CD4-positive, alpha-beta T cell treated with Interleukin-15 for 1 hour (primary cell): ENCODE measurements around the gene CYP27C1.

Experiments
- DNase-seq: peaks from one replicate; pipeline ENCODE4 v3.0.0-alpha.2; 2020

Gene CYP27C1

GRCh38 chr2:127191331-127192219 is 28.5 kb downstream of the CYP27C1 start:
- DNase-seq = no peak

GRCh38 chr2:127188797-127189196 is 31.3 kb downstream of the CYP27C1 start:
- DNase-seq = no peak

- no peak for DNase-seq
Observed at GRCh38 chr2:127187831-127188230, 32.3 kb downstream of the CYP27C1 start.

GRCh38 chr2:127187081-127187775 is 32.9 kb downstream of the CYP27C1 start:
- DNase-seq = no peak

GRCh38 chr2:127185705-127186104 is 34.4 kb downstream of the CYP27C1 start:
- DNase-seq = no peak

- no peak for DNase-seq
Observed at GRCh38 chr2:127185093-127185492, 35.0 kb downstream of the CYP27C1 start.

- no peak for DNase-seq
Observed at GRCh38 chr2:127183771-127184170, 36.3 kb downstream of the CYP27C1 start.

- DNase-seq = no peak
Observed at GRCh38 chr2:127182626-127183458, 37.3 kb downstream of the CYP27C1 start.

- no peak for DNase-seq
Observed at GRCh38 chr2:127181851-127182250, 38.2 kb downstream of the CYP27C1 start.

GRCh38 chr2:127179766-127180165 is 40.3 kb downstream of the CYP27C1 start:
- no peak for DNase-seq

GRCh38 chr2:127177617-127178263 is 42.4 kb downstream of the CYP27C1 start:
- no peak for DNase-seq

- DNase-seq = peak; percentile 29
Observed at GRCh38 chr2:127176371-127177311, 43.5 kb downstream of the CYP27C1 start.

- DNase-seq = no peak
Observed at GRCh38 chr2:127175751-127176354, 44.2 kb downstream of the CYP27C1 start.

GRCh38 chr2:127175041-127175721 is 44.9 kb downstream of the CYP27C1 start:
- no peak for DNase-seq

GRCh38 chr2:127174640-127175039 is 45.5 kb downstream of the CYP27C1 start:
- DNase-seq = no peak

- no peak for DNase-seq
Observed at GRCh38 chr2:127174136-127174535, 46.0 kb downstream of the CYP27C1 start.

- DNase-seq = no peak
Observed at GRCh38 chr2:127173057-127173456, 47.0 kb downstream of the CYP27C1 start.

- DNase-seq = no peak
Observed at GRCh38 chr2:127172306-127172705, 47.8 kb downstream of the CYP27C1 start.

GRCh38 chr2:127170452-127171197 is 49.5 kb downstream of the CYP27C1 start:
- no peak for DNase-seq

GRCh38 chr2:127170021-127170420 is 50.1 kb downstream of the CYP27C1 start:
- no peak for DNase-seq
